Activated naive CD8-positive, alpha-beta T cell treated with anti-CD3 and anti-CD28 coated beads, Interleukin-2, amount 50 U/mL, for 16 hours (primary cell): ENCODE data around the gene ZNF593.

ENCODE experiments used
- DNase-seq: peaks from one replicate; pipeline ENCODE4 v3.0.0-alpha.2; 2020; ENCODE audit warnings: low read depth, low spot score

Gene ZNF593

DNA sequence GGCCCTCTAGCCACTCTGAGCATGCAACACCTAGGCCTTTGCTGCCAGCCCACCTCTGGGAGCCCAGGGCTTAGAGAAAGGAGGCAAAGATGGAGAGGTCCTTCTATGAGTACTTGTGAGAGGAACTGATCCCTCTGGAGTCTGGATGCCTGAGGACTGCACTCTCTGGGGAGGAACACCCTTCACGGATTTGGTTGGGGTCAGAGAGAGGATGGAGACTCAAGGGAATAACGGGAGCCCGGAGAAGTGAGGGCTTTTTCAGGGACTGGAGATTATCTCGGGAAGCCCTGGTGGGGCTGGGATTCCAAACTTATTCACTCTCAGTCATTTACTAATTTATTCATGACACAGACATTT lies 532 bp upstream of the ZNF593 start:
- DNase-seq, result no peak

- DNase-seq, result no peak
These were observed 739 bp downstream of the ZNF593 start for GRCh38 chr1:26170472-26170821.

GRCh38 chr1:26171084-26172072 lies 1.7 kb downstream of the ZNF593 start, which contains the start of gene ZNF593OS:
Gene ZNF593OS (minus strand): TSS chr1:26171832. CDS start chr1:26171661, 171 bp downstream.
- no peak for DNase-seq

GRCh38 chr1:26175346-26175745 lies 5.6 kb downstream of the ZNF593 start:
- no peak for DNase-seq

DNA sequence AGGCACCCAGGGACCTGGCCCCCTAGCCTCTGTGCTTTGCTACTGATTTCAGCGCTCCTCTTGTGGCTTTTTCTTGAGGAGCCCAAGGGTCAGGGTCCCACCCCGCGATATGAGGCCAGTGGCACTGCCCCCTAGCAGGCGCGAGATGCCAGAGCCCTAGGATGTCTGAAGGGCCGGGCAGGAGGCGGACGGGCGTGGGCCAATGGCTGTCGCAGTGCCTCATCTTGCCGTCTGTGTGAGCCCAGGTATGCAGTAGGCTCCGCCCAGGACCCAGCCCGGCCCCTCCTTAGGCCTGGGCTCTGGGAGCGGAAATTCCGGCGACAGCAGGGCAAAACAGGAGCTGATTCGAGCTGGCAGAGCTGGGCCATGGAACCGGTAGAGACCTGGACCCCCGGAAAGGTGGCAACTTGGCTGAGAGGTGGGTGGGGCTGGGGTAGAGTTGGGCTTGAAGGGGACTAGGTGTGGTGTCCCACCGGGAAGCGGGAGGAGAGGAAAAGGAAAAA lies 7.5 kb downstream of the ZNF593 start, which contains the start of gene CNKSR1:
TSS of gene CNKSR1 (plus strand) at position 310 of the 503 bp plus-strand sequence. CDS start at position 367, 57 bp downstream.
- DNase-seq, result no peak

- DNase-seq, result no peak
These were observed 10.3 kb downstream of the ZNF593 start for GRCh38 chr1:26180010-26180506.

- DNase-seq, result no peak
These were observed 12.1 kb downstream of the ZNF593 start for GRCh38 chr1:26181586-26182382.

DNA sequence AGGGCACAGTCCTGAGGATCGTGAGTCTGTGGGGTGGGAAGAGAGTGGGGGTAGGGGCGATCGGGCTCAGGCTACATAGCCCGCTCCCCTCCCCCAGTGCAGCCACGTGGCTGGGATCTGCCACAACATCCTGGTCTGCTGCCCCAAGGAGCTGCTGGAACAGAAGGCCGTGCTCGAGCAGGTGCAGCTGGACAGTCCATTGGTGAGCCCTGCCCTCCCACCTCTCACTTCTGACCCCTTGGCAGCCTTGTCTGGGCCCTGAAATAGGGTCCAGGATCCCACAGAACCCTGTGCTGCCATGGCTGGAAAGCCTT lies 12.6 kb downstream of the ZNF593 start:
- DNase-seq, result no peak

- DNase-seq, result no peak
These were observed 14.4 kb downstream of the ZNF593 start for GRCh38 chr1:26184086-26184485.

GRCh38 chr1:26184883-26185282 lies 15.2 kb downstream of the ZNF593 start:
- no peak for DNase-seq

DNA sequence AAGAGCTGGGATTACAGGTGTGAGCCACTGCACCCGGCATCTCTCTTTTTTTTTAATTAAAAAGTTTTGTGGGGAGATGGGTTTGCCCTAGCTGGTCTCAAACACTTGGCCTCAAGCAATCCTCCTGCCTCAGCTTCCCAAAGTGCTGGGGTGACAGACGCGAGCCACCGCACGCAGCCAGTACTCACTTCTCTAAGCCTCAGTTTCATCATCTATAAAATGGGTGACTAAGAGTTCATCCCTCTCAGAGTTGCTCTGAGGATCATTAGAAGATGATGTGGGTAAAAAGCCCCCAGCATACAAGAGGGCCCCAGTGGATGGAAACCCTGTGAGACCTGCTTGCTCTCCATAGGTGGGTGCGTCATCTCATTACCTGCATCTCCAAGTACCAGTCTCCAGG lies 18.2 kb downstream of the ZNF593 start:
- DNase-seq, result no peak

DNA sequence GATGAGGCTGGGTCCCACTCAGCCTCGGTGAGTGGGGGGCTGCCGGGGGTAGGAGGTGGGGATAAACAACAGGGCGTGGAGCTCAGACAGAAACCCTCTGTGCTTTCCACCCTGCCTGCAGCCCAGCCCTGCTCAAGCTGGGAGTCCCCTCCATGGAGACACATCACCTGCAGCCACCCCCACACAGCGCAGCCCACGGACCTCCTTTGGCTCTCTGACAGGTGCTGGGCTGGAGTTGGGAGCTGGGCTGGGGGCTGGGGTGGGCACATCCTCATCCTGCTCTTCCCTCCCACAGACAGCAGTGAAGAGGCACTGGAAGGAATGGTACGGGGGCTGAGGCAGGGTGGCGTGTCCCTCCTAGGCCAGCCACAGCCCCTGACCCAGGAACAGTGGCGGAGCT lies 18.8 kb downstream of the ZNF593 start:
- DNase-seq, result no peak

GRCh38 chr1:26189331-26189730 lies 19.6 kb downstream of the ZNF593 start:
- DNase-seq, result no peak

DNA sequence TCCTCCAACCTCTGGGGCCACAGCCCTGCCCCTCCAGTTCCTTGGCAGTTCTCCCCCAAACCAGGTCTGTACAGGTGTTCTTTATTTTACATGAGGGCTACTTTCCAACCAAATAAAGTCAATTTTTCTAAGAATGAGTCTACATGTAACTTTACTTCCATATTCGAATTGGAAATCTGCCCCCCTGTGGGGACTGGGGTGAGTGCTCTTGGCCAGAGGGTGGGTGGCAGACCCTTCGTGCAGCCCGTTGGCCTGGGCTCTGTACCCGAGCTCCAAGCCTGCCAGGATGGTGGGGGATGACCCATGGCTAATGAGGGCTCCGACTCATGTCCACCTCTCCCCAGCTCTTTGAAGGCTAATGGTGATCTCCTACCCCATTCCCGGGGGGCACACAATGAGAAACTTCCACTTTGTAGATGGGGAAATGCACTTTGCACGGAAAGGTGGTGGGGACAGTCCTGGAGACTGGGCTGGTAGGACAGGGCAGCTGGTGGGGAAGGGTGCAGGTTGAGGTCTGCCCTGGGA lies 20.1 kb downstream of the ZNF593 start:
- no peak for DNase-seq

GRCh38 chr1:26190373-26190987 lies 20.8 kb downstream of the ZNF593 start, which contains the start of gene CATSPER4:
Gene CATSPER4 (plus strand): TSS chr1:26190602. CDS start chr1:26190628, 26 bp downstream.
- no peak for DNase-seq

GRCh38 chr1:26191739-26192138 lies 22.0 kb downstream of the ZNF593 start:
- DNase-seq, result no peak

- no peak for DNase-seq
These were observed 26.1 kb downstream of the ZNF593 start for GRCh38 chr1:26195805-26196204.

GRCh38 chr1:26197301-26197700 lies 27.6 kb downstream of the ZNF593 start:
- DNase-seq, result no peak

DNA sequence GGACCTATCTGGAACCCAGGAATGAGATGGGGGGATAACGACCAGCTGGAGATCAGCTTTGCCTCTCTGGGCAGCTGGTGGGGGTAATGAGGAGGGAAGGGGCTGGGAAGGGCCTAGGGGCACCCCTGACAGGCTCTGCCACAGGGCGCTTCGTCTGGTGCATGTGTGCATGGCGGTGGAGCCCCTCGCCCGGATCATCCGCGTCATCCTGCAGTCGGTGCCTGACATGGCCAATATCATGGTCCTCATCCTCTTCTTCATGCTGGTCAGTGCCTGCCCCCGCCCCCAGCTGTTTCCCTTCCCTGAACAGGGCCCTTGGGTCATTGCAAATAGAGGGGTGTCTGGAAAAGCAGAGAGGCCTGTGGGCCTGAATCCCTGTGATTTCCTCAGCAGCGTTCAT lies 28.1 kb downstream of the ZNF593 start:
- DNase-seq, result no peak

GRCh38 chr1:26200413-26200812 lies 30.7 kb downstream of the ZNF593 start:
- no peak for DNase-seq

DNA sequence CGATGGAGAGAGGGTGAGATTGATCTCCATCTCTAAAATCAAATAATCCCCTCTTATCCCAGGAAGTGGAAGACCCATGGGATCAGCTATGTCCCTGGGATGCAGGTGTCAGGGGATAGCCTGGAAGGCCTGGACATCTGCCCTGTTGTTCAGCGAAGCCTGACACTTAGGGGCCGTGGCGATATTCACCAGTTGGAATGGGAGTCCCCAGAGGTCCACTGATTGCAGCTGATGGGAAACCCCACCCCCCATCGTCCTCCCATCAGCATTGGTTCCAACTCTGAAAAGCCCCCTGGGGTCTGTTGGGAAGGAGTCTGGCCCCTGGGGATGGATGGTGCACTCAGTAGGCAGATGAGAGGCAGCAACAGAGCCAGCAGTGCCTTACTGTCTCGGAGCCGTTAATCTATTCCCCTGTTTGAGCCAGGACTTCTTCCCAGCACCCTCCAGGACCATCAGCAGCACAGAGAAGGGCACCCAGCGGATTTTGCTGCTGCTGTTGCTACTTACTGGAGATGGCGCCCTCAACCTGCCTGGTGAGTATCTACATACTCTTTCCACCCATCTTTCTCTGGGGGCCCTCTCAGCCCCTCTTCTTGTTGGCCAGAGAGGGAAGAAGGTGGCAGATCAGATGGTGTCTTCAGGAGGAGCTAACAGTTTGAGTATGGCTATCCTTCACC lies 34.1 kb downstream of the ZNF593 start:
- DNase-seq, result no peak
